ENCODE data around the gene C22orf39. TPM values are rescaled to one million over a fixed set of nuclear protein-coding genes. Genes with fewer than 3 reads are reported as not detected.
A peak's percentile ranks its signal among the peaks of the same experiment; 100 is the strongest.
"Not testable (repeated sequence)": the region's sequence is repeated elsewhere in the genome, so short reads cannot be mapped to it uniquely, and the experiment has no call there.

Gene C22orf39
- total RNA-seq, 1 donor from 2014 or later, result 68.6 TPM

- intact Hi-C loops (cut with micrococcal nuclease), result no loop called here
- no peak for DNase-seq
- ATAC-seq, result no peak
These were observed 9.0 kb upstream of the C22orf39 start for GRCh38 chr22:19456541-19456940.

GRCh38 chr22:19455585-19456370 lies 8.3 kb upstream of the C22orf39 start:
- intact Hi-C loops (cut with micrococcal nuclease), result no loop called here

GRCh38 chr22:19455033-19455432 lies 7.5 kb upstream of the C22orf39 start:
- DNase-seq (no peak), ATAC-seq (no peak)
- intact Hi-C loops (cut with micrococcal nuclease), result no loop called here

More at GRCh38 chr22:19455585-19456370, 8.3 kb upstream of the C22orf39 start:
- DNase-seq, result no peak
- no peak for ATAC-seq

GRCh38 chr22:19454156-19454555 lies 6.6 kb upstream of the C22orf39 start:
- intact Hi-C loops (cut with micrococcal nuclease), result no loop called here
- DNase-seq (no peak), ATAC-seq (no peak)

- DNase-seq (no peak), ATAC-seq (no peak)
- intact Hi-C loops (cut with micrococcal nuclease), result no loop called here
These were observed 6.2 kb upstream of the C22orf39 start for GRCh38 chr22:19453718-19454117.

- DNase-seq, result no peak
- intact Hi-C loops (cut with micrococcal nuclease), result no loop called here
- no peak for ATAC-seq
These were observed 4.1 kb upstream of the C22orf39 start for GRCh38 chr22:19451570-19451969.

GRCh38 chr22:19450363-19451175 lies 3.1 kb upstream of the C22orf39 start:
- intact Hi-C loops (cut with micrococcal nuclease), result no loop called here
- DNase-seq (no peak), ATAC-seq (no peak)

GRCh38 chr22:19449422-19449767 lies 1.9 kb upstream of the C22orf39 start:
- ATAC-seq (no peak), DNase-seq (no peak)
- intact Hi-C loops (cut with micrococcal nuclease), result no loop called here

GRCh38 chr22:19448739-19449421 lies 1.4 kb upstream of the C22orf39 start:
- intact Hi-C loops (cut with micrococcal nuclease), result no loop called here
- ATAC-seq, result no peak
- DNase-seq, result no peak

GRCh38 chr22:19448076-19448607 lies 631 bp upstream of the C22orf39 start:
- DNase-seq, result no peak
- intact Hi-C loops (cut with micrococcal nuclease), result no loop called here

GRCh38 chr22:19446603-19447329 lies 745 bp downstream of the C22orf39 start:
- intact Hi-C loops (cut with micrococcal nuclease), result no loop called here
- DNase-seq (no peak), ATAC-seq (peak; percentile 2)

More at GRCh38 chr22:19448076-19448607, 631 bp upstream of the C22orf39 start:
- peak; percentile 54 for ATAC-seq

GRCh38 chr22:19445279-19445982 lies 2.1 kb downstream of the C22orf39 start:
- intact Hi-C loops (cut with micrococcal nuclease); ATAC-seq; DNase-seq: not testable (repeated sequence)

GRCh38 chr22:19443544-19444211 lies 3.8 kb downstream of the C22orf39 start:
- DNase-seq (no peak), ATAC-seq (no peak)
- intact Hi-C loops (cut with micrococcal nuclease), result no loop called here

GRCh38 chr22:19442166-19442565 lies 5.3 kb downstream of the C22orf39 start:
- intact Hi-C loops (cut with micrococcal nuclease), result no loop called here
- ATAC-seq (no peak), DNase-seq (no peak)

GRCh38 chr22:19440411-19441195 lies 6.9 kb downstream of the C22orf39 start:
- intact Hi-C loops (cut with micrococcal nuclease), result no loop called here
- no peak for DNase-seq
- peak; percentile 58 for ATAC-seq

- intact Hi-C loops (cut with micrococcal nuclease), result no loop called here
- ATAC-seq (no peak), DNase-seq (no peak)
These were observed 9.2 kb downstream of the C22orf39 start for GRCh38 chr22:19438298-19438697.
